Measurements from ENCODE around the gene DCST2. TPM values are rescaled to one million over a fixed set of nuclear protein-coding genes. Genes with fewer than 3 reads are reported as not detected.

The DCST2 gene
- total and polyA plus RNA-seq, 9 of the 15 experiments (the other 6 are each of a cell fraction or from before 2014, with no cell fraction given) = 0.09 to 0.49 (median 0.11) TPM; not detected in 3

DNA sequence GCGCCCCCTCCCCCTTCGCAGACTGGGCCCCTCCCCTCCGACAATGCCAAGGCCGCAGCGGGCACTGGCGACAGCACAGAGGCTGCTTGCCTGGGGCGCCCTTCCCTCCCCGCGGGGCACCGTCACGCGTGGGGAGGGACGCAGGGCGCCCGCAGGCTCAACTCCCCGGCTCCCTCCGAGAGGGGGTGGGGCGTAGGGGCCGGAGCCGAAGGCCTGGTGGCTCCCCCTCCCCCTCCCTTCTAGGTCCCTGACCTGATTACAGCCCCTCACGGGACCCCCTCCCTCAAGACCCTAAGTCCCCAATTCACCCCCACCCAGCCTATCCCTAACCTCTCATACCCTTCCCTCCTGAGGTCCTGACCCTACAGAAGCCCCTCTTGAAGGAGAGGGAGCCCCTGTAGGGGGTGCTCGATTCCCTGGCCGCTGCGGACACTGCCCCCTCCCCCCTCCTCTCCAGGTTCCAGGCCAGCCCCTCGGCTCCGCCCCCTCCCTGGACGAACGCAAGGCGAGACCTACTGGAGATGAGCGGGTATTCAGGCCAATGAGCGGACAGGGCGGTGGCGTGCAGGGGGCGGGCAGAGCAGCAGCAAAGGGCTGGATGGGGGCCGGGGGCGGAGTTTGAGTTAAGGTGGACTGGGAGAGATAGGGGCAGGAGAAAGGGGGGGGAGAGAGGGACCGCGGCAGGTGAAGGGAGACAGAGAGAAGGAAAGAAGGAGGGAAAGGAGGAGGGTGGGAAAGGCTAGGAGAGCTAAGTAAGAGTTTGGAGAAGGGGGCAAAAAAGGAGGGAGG lies 31.7 kb downstream of the DCST2 start (continued):
- TF ChIP-seq POLR3A (IDR thresholded peaks at IDR 0.05; ENCODE audit: borderline replicate concordance, extremely low read depth, insufficient read depth, insufficient read length) (no peak), STAT5A (IDR thresholded peaks at IDR 0.05; ENCODE audit: borderline replicate concordance, low read length) (no peak), CHCHD3 (CRISPR knock-in tag; IDR thresholded peaks at IDR 0.05) (no peak), MXD1 (CRISPR knock-in tag; IDR thresholded peaks at IDR 0.05; ENCODE audit: borderline replicate concordance, poor library complexity, severe bottlenecking) (no peak), ZNF212 (CRISPR knock-in tag; IDR thresholded peaks at IDR 0.05) (no peak), ZKSCAN3 (CRISPR knock-in tag; IDR thresholded peaks at IDR 0.05) (no peak), CCNT2 (IDR thresholded peaks at IDR 0.05; ENCODE audit: borderline replicate concordance, extremely low read depth, insufficient read length, low read depth, low read length) (no peak), TRIM25 (IDR thresholded peaks at IDR 0.05; ENCODE audit: borderline replicate concordance) (no peak), ZNF324 (CRISPR knock-in tag; IDR thresholded peaks at IDR 0.05) (no peak), ZNF398 (CRISPR knock-in tag; IDR thresholded peaks at IDR 0.05) (no peak), ZNF124 (CRISPR knock-in tag; IDR thresholded peaks at IDR 0.05) (no peak), ZNF407 (IDR thresholded peaks at IDR 0.05; ENCODE audit: low read depth) (no peak), MEIS2 (IDR thresholded peaks at IDR 0.05; ENCODE audit: partially characterized antibody) (no peak), NFE2L1 (tag; IDR thresholded peaks at IDR 0.05; ENCODE audit: borderline replicate concordance, low read depth) (no peak)

All from K562 (cell line).